HEK293 (cell line): ENCODE data around the gene PANX3.

Source experiments
- CTCF ChIA-PET: fragments of 350-600 bp; formaldehyde crosslinking; extraction: SDS; loops from one replicate; lab custom pipeline; 2021; ENCODE audit warnings: antibody characterized with exemption; lab: Yijun Ruan, JAX
- POLR2A ChIA-PET: fragments of 300-600 bp; formaldehyde crosslinking; extraction: SDS; loops from one replicate; lab custom pipeline; 2020; ENCODE audit warnings: antibody characterized with exemption, inconsistent platforms; lab: Yijun Ruan, JAX
- H3K27ac ChIP-seq: fragments of 200-500 bp; sonication (Bioruptor generic); 2 replicates; pipeline ENCODE4 v1.5.1; 2014; ENCODE audit warnings: low read depth, low read length, control low read depth, inconsistent platforms; ENCODE audit errors: extremely low read depth
- H3K36me3 ChIP-seq, 2 experiments: fragments of 200-500 bp in 1 of 2; sonication (Bioruptor generic) in 1 of 2; 1 replicate in 1 of 2; 2 replicates in 1 of 2; pipeline ENCODE4 v1.5.1; 2014 to 2017; ENCODE audit warnings: inconsistent platforms in 2 of 2, low read length in 2 of 2; ENCODE audit not compliant: control insufficient read depth in 2 of 2, insufficient read depth in 1 of 2
- H3K4me1 ChIP-seq: fragments of 200-500 bp; sonication (Bioruptor generic); 2 replicates; pipeline ENCODE4 v1.5.1; 2014; ENCODE audit warnings: mild to moderate bottlenecking, low read length, inconsistent platforms; ENCODE audit not compliant: control insufficient read depth, insufficient read depth
- H3K4me3 ChIP-seq: 2 replicates; pipeline ENCODE4 v1.5.1; 2011; ENCODE audit warnings: low read depth, mild to moderate bottlenecking, control low read depth, low read length, moderate library complexity
- H3K9me3 ChIP-seq: fragments of 200-500 bp; sonication (Bioruptor generic); 2 replicates; pipeline ENCODE4 v1.5.1; 2014; ENCODE audit warnings: low read depth, low read length, inconsistent platforms; ENCODE audit not compliant: control insufficient read depth, insufficient read depth
- HOXA7 ChIP-seq: sonication (generic); formaldehyde crosslinking; IDR thresholded peaks from 2 replicates; pipeline ENCODE4 v1.8.1; 2022; ENCODE audit warnings: missing genetic modification reagents, borderline replicate concordance
- KLF17 ChIP-seq: fragments of 450-650 bp; formaldehyde crosslinking; IDR thresholded peaks from 2 replicates; pipeline ENCODE4 v1.5.1; 2016; ENCODE audit warnings: missing biosample characterization, missing genetic modification characterization
- MZF1 ChIP-seq: fragments of 450-650 bp; formaldehyde crosslinking; IDR thresholded peaks from 2 replicates; pipeline ENCODE4 v1.5.1; 2017; ENCODE audit warnings: missing biosample characterization, missing genetic modification characterization, borderline replicate concordance
- OSR2 ChIP-seq: fragments of 450-650 bp; formaldehyde crosslinking; IDR thresholded peaks from 2 replicates; pipeline ENCODE4 v1.5.1; 2016; ENCODE audit warnings: missing biosample characterization, missing genetic modification characterization
- TSHZ1 ChIP-seq: fragments of 450-650 bp; formaldehyde crosslinking; IDR thresholded peaks from 2 replicates; pipeline ENCODE4 v1.5.1; 2016; ENCODE audit warnings: missing biosample characterization, missing genetic modification characterization, borderline replicate concordance
- ZBTB26 ChIP-seq: fragments of 450-650 bp; formaldehyde crosslinking; optimal IDR thresholded peaks from 2 replicates; pipeline ENCODE3; 2016; ENCODE audit warnings: missing biosample characterization, mild to moderate bottlenecking, missing genetic modification characterization
- ZFP41 ChIP-seq: fragments of 450-650 bp; formaldehyde crosslinking; IDR thresholded peaks from 2 replicates; pipeline ENCODE4 v1.5.1; 2016; ENCODE audit warnings: missing biosample characterization, missing genetic modification characterization, borderline replicate concordance
- ZFP69B ChIP-seq: fragments of 450-650 bp; formaldehyde crosslinking; IDR thresholded peaks from 2 replicates; pipeline ENCODE4 v1.5.1; 2016; ENCODE audit warnings: missing biosample characterization, missing genetic modification characterization
- ZIC2 ChIP-seq: fragments of 450-650 bp; formaldehyde crosslinking; IDR thresholded peaks from 2 replicates; pipeline ENCODE4 v1.5.1; 2016; ENCODE audit warnings: missing biosample characterization, missing genetic modification characterization
- ZNF10 ChIP-seq: fragments of 450-650 bp; formaldehyde crosslinking; IDR thresholded peaks from 2 replicates; pipeline ENCODE4 v1.5.1; 2017; ENCODE audit warnings: missing biosample characterization, missing genetic modification characterization
- ZNF138 ChIP-seq: fragments of 450-650 bp; formaldehyde crosslinking; IDR thresholded peaks from 2 replicates; pipeline ENCODE4 v1.5.1; 2016; ENCODE audit warnings: missing biosample characterization, missing genetic modification characterization, borderline replicate concordance
- ZNF155 ChIP-seq: fragments of 450-650 bp; formaldehyde crosslinking; IDR thresholded peaks from 2 replicates; pipeline ENCODE4 v1.5.1; 2016; ENCODE audit warnings: missing biosample characterization, missing genetic modification characterization
- ZNF398 ChIP-seq: fragments of 450-650 bp; formaldehyde crosslinking; IDR thresholded peaks from 2 replicates; pipeline ENCODE4 v1.5.1; 2017; ENCODE audit warnings: missing biosample characterization, missing genetic modification characterization
- ZNF404 ChIP-seq: fragments of 450-650 bp; formaldehyde crosslinking; IDR thresholded peaks from 2 replicates; pipeline ENCODE4 v1.5.1; 2017; ENCODE audit warnings: missing biosample characterization, missing genetic modification characterization
- ZNF423 ChIP-seq: fragments of 450-650 bp; formaldehyde crosslinking; IDR thresholded peaks from 2 replicates; pipeline ENCODE4 v1.5.1; 2016; ENCODE audit warnings: missing biosample characterization, missing genetic modification characterization
- ZNF48 ChIP-seq: fragments of 450-650 bp; formaldehyde crosslinking; IDR thresholded peaks from 2 replicates; pipeline ENCODE4 v1.5.1; 2016; ENCODE audit warnings: missing biosample characterization, missing genetic modification characterization
- ZNF521 ChIP-seq: fragments of 450-650 bp; formaldehyde crosslinking; IDR thresholded peaks from 2 replicates; pipeline ENCODE4 v1.5.1; 2017; ENCODE audit warnings: missing biosample characterization, mild to moderate bottlenecking, missing genetic modification characterization
- ZNF549 ChIP-seq: fragments of 450-650 bp; IDR thresholded peaks from 2 replicates; pipeline ENCODE4 v1.5.1; 2018; ENCODE audit warnings: missing biosample characterization, missing genetic modification characterization, mild to moderate bottlenecking, inconsistent platforms, moderate library complexity
- ZNF560 ChIP-seq: fragments of 450-650 bp; formaldehyde crosslinking; IDR thresholded peaks from 2 replicates; pipeline ENCODE4 v1.5.1; 2017; ENCODE audit warnings: missing biosample characterization, missing genetic modification characterization, borderline replicate concordance
- ZNF585B ChIP-seq: fragments of 450-650 bp; formaldehyde crosslinking; IDR thresholded peaks from 2 replicates; pipeline ENCODE4 v1.5.1; 2016; ENCODE audit warnings: missing biosample characterization, missing genetic modification characterization
- ZNF610 ChIP-seq: fragments of 450-650 bp; formaldehyde crosslinking; IDR thresholded peaks from 2 replicates; pipeline ENCODE4 v1.5.1; 2016; ENCODE audit warnings: missing biosample characterization, missing genetic modification characterization, borderline replicate concordance
- ZNF785 ChIP-seq: fragments of 450-650 bp; formaldehyde crosslinking; IDR thresholded peaks from 2 replicates; pipeline ENCODE4 v1.5.1; 2016; ENCODE audit warnings: missing biosample characterization, missing genetic modification characterization
- ZSCAN18 ChIP-seq: fragments of 450-650 bp; formaldehyde crosslinking; IDR thresholded peaks from 2 replicates; pipeline ENCODE4 v1.5.1; 2016; ENCODE audit warnings: missing biosample characterization, missing genetic modification characterization

The PANX3 gene

GRCh38 chr11:124640666-124641065, 29.4 kb downstream of the PANX3 start (continued):
- TF ChIP-seq TSHZ1 (tag by site-specific recombination) (no peak), ZNF48 (no peak), ZNF585B (tag by site-specific recombination) (no peak), ZNF549 (tag by site-specific recombination) (no peak), ZSCAN18 (tag by site-specific recombination) (no peak), ZNF560 (tag by site-specific recombination) (no peak), OSR2 (tag by site-specific recombination) (no peak), ZFP41 (no peak), HOXA7 (CRISPR knock-in tag) (no peak), ZNF423 (tag by site-specific recombination) (no peak), ZBTB26 (tag by site-specific recombination) (no peak)

- H3K9me3 ChIP-seq = no peaks in the 10 kb centered on the region
- no peak overlapping the region for H3K4me3 ChIP-seq
- H3K4me1 ChIP-seq = no peaks in the 10 kb centered on the region
- peaks cover 0 to 24% of the 10 kb centered on the region in 2 experiments; a peak in 1 of 3 replicates for H3K36me3 ChIP-seq
- ChIA-PET POLR2A (no interaction called here), CTCF (interaction anchor here (0.7 to 4.8 kb wide), 10 partner anchors 9 to 240 kb away, joined by 4 to 53 read pairs (median 7); partner anchors contain the start of genes SIAE and SPA17)
- TF ChIP-seq ZNF10 (tag by site-specific recombination) (peak; percentile 94), MZF1 (tag by site-specific recombination) (no peak)
- H3K27ac ChIP-seq = no peak overlapping the region
These were observed 31.4 kb downstream of the PANX3 start for GRCh38 chr11:124642628-124643027.

GRCh38 chr11:124643042-124643604, 31.9 kb downstream of the PANX3 start:
- POLR2A ChIA-PET = no interaction called here
- H3K4me3 ChIP-seq = no peak overlapping the region
- CTCF ChIA-PET = interaction anchor here (0.7 to 4.8 kb wide), 20 partner anchors 10 to 330 kb away, joined by 3 to 53 read pairs (median 6); partner anchors contain the start of genes SIAE and SPA17
- no peaks in the 10 kb centered on the region for H3K4me1 ChIP-seq
- H3K36me3 ChIP-seq = peaks cover 0 to 19% of the 10 kb centered on the region in 2 experiments; a peak in 1 of 3 replicates
- no peaks in the 10 kb centered on the region for H3K9me3 ChIP-seq
- no peak overlapping the region for H3K27ac ChIP-seq
- TF ChIP-seq ZNF404 (tag by site-specific recombination) (no peak), ZNF138 (no peak), ZIC2 (tag by site-specific recombination) (no peak), KLF17 (no peak), ZNF785 (no peak), ZNF521 (tag by site-specific recombination) (no peak), ZFP69B (tag by site-specific recombination) (no peak), ZNF398 (no peak), ZNF610 (tag by site-specific recombination) (no peak), ZNF155 (tag by site-specific recombination) (no peak)
